ENCODE results near the gene CD9.
A peak's percentile ranks its signal among the peaks of the same experiment; 100 is the strongest.
"Not testable (repeated sequence)": the region's sequence is repeated elsewhere in the genome, so short reads cannot be mapped to it uniquely, and the experiment has no call there.

Gene CD9

DNA sequence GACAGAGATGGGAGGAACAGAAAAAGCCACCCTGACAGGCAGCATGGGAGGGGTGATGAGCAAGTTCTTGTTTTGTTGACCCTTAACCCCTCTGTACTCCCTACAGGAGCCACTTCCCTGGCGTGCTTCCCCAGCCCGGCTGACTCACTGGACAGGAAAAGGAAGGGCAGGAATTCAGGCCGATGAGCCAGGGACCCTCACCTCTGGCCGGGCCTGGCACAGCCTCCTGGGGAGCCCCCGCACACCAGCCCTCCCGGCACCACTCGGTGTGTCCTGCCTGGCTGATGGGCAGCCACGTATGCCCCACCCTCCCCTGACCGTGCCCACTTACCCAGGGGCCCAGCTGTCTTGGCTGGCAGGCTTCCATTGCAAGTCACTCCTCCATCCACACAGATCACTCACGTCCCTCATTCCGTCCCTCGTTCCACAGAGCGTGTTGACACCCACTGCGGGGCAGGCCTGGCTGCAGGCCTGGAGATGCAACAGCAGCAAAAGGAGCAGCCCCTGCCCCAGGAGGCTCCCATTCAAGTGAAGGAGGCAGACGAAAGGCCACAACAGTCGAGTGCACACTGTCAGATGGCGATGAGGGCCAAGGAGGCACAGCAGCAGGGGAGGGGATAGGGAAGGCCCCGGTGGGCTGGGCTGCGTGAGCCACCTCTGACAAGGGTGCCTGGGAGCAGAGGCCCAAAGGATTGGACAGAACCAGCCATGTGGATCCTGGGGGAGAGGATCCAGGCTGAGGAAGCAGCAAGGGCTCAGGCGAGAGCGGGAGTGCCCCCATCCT, 19.7 kb upstream of the CD9 start:
- DNase-seq (ENCODE audit: low spot score): no peak

DNA sequence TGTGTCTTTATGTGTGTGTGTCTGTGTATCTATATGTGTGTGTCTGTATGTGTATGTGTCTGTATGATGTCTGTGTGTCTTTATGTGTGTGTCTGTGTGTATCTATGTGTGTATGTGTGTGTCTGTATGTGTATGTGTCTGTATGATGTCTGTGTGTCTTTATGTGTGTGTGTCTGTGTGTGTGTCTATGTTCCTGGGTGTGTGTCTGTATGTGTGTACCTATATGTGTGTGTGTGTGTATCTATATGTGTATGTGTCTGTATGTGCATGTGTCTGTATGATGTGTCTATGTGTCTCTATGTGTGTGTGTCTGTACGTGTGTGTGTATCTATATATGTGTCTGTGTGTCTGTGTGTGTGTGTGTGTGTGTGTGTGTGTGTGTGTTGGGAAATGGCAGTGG, 19.0 kb upstream of the CD9 start:
- DNase-seq (ENCODE audit: low spot score): no peak

DNA sequence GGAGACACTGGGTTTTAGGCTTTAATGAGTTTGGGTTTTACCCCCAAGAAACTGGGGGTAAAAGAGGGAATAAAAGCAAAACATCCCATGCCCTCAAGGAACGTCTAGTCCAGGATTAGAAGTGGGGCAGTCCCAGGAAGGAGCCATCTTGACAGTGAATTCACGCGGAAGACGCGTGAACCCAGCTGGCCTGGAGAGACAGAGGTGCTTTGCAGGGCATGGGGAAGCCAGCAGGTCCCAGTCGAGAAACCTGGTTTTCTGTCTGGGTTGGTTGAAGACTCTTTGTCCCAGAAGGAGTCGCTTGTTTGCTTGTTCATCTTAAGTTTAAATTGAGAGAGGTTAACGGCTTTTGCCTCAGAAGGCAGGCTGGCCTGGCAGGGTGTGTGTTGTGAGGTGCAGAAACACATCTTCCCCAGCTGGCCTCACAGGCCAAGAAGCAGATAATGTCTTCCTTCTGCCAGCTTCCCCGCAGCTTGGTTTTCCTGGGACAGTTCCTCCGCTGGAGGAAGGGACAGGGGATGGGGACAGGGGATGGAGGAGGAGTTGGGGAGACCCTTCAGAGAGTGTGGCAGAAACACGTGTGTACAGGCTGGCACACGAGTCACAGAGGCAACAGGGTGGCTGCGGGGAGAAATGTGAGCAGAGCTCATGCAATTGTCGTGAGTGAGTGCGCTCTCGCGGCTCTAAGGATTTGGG, 18.5 kb upstream of the CD9 start:
- DNase-seq (ENCODE audit: low spot score): no peak

DNA sequence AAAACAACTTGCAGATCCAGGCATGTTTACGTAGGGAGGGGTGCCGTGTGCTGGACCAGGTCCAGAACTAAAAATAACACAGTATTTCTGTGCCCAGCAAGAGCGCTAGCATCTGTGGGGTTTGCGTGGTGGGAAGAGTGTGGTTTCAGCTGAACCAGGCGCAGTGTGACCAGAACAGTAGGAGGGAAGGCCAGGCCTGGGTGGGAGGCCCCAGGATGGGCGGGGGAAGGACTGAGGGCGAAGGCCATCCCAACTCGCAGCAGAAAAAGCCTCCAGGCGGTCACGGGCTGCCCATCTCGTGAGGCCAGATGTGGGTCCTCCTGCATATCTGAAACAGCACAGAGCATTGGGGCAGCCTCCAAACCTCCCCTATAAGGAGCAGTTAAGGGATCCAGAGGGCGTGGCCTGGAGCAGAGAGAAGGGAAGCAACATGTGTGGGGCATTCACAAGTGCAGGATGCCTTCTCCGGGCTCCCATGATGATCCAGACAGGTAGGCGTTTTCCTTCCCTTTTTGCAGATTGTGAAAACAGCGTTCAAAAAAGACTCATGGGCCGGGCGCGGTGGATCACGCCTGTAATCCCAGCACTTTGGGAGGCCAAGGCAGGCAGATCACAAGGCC, 17.8 kb upstream of the CD9 start:
- DNase-seq (ENCODE audit: low spot score): no peak

DNA sequence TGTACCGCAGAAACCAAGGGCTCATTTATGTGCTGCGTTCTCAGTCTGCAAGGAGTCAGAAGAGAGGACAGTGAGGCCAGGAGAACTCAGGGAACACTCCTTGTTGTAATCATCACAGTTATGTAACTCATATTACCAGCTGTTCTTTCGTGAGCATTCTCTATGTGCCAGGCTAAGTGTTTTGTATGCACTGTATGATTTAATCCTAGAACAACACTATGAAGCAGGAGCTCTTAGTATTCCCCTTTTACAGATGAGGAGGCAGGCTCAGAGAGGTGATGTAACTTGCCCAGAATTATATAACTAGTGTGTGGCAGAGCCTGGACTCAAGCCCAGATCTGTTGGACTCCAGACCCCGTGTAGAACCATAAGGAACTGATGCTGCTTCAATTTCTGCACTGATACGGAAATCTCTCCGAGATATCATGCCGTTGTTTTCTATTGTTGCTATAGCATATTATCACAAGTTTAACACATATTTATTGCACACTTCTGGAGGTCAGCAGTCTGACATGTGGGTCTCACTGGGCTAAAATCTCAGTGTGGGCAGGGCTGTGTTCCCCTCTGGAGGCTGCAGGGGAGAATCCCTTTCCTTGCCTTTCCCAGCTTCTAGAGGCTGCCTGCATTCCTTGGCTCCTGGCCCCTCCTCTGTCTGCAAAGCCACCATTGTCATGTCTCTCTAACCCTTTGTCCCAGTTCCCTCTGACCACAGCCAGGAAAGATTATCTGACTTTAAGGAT, 16.3 kb upstream of the CD9 start:
- DNase-seq (ENCODE audit: low spot score): no peak

DNA sequence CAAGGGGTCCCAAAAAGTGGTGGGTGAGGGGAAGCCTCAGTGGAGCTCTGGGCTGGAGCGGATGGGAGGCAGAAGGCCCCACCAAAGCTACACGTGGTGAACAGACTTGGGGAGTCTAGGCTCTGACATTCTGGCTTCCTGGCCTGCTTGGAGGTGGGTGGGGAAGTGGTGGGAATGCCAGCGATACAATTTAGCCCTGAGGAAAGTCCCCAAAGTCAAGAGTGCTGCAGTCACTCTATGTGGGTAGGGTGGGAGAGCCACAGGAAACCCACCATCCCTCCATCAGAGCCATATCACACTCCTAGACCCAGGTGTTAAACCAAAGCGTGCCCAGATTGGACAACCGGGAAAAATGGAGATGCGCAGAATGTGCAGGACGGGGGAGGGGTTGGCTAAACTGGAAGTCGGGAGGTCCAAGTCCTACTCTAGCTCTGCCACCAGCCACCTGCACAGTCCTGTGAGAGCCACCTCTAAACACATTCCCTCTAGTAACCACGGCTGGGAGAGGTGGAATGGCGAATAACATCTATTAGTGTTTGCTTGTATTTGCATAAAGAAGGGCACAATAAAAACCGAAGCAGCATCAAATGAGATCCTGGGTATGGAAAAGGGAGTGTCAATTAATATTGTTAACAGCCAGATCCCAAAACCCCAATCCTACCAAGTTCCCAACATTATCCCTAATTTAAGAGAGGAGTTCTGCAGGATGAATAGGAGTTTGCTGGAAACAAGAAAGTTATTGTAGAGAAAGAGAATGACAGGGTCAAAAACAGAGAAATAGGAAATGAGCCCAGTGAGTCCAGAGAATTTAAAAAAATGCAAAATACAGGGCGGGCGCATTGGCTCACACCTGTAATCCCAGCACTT, 14.0 kb upstream of the CD9 start:
- DNase-seq (ENCODE audit: low spot score): no peak

DNA sequence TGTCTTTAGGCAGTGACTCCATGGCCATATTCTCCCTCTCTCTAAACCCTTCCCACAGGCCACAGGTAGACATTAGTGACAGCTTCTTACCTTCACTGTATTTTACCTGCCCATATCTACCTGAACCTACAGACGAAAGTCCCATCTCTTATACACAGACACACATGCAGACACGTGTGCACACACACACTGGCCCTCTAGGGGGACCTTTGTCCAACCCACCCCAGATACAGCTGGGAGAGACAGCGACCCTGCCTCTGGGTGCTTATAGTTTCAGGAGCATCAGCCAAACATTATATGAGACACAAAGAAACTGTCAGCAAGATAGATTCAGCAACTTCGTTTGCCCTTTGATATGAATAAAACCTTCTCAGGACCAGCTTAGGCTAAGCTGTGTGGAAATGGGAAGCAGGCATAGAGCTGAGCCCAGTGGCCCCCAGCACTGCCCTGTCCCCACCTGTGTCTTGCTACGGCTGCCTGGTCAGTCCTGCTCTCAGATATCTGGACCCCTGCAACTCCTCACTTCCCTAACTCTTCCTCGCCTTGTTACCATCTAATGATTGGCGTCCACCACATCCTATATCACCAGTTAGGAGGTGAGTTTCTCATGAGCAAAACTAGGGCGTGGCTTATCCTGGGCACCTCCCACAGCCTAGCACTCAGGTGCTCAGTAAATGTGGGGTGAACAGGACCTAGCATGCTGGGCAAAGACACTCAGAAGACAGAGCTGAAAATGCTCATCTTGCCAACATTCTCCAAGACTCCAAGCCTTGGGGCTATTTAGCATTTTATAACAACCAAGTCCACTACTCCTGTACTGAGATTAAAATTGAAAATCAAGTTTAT, 12.0 kb upstream of the CD9 start:
- DNase-seq (ENCODE audit: low spot score): no peak

DNA sequence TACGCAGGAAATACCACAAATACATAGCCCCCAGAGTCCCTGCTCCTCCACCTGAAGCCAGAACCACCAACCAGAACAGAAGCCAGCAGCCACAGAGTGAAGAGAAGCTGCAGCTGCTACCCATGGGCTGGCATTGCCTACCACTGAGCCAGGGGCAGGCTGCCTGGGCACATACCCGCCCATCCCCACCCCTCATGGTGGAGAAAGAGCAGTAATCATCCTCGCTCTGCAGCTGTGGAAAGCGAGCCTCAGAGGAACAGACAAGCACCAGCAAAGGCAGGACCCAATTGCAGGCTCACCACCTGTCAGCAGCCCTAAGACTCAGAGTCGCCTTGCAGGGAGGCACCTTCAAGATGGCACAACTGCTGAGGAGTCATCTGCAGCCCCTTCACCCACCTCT, 11.2 kb upstream of the CD9 start:
- DNase-seq (ENCODE audit: low spot score): no peak

DNA sequence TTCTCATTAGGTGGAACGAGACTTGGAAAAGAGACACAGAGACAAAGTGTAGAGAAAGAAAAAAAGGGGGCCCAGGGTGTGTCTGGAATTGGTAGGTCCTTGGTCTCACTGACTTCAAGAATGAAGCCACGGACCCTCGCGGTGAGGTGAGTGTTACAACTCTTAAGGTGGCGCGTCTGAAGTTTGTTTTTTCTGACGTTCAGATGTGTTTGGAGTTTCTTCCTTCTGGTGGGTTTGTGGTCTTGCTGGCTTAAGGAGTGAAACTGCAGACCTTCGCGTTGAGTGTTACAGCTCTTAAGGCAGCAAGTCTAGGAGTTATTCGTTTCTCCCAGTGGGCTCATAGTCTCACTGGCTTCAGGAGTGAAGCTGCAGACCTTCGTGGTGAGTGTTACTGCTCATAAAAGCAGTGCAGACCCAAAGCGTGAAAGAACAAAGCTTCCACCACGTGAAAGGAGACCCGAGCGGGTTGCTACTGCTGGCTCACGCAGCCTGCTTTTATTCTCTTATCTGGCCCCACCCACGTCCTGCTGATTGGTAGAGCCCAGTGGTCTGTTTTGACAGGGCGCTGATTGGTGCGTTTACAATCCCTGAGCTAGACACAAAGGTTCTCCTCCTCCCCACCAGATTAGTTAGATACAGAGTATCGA, 10.1 kb upstream of the CD9 start:
- DNase-seq (ENCODE audit: low spot score): not testable (repeated sequence)

DNA sequence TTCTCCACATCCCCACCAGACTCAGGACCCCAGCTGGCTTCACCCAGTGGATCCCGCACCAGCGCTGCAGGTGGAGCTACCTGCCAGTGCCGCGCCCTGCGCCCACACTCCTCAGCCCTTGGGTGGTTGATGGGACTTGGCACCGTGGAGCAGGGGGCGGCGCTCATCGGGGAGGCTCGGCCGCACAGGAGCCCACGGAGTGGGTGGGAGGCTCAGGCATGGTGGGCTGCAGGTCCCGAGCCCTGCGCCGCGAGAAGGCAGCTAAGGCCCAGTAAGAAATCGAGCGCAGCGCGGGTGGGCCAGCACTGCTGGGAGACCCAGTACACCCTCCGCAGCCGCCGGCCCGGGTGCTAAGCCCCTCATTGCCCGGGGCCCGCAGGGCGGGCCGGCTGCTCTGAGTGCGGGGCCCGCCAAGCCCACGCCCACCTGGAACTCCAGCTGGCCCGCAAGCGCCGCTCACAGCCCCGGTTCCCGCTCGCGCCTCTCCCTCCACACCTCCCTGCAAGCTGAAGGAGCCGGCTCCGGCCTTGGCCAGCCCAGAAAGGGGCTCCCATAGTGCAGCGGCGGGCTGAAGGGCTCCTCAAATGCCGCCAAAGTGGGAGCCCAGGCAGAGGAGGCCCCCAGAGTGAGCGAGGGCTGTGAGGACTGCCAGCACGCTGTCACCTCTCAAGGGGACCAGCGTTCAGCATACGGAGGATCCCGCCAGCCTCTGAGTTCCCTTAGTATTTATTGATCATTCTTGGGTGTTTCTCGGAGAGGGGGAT, 9.3 kb upstream of the CD9 start:
- DNase-seq (ENCODE audit: low spot score): not testable (repeated sequence)

DNA sequence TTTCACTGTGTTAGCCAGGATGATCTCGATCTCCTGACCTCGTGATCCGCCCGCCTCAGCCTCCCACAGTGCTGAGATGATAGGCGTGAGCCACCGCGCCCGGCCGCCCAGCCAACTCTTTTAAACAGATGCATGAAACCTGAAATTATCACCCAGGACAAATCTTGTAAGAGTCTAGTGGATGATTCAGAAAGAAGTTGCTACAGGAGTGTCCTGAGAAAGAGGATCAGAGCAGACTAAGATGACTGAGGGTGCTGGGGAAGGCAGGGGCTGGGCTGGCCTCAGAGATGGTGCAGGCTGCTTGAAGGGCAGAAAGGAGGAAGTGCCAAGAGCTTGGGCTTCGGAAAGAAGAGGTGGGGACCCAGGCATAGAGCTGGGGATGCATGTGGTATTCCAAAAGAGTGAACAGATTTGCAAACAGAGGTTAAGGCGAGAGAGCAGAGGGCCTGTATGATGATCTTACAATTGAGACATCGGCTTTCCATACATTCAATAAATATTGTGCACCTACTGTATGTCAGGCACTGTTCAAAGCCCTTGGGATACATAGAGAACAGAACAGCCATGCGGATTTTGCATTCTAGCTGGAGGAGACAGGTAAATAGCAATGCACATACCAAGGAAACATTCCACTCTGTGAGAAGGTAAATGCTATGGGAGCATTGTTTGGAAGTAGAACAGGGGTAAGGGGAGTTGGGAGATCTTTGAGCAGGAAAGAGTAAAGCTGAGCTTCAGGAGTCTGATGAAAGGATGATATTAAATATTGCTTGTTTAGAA, 7.4 kb upstream of the CD9 start:
- no peak for DNase-seq (ENCODE audit: low spot score)

DNA sequence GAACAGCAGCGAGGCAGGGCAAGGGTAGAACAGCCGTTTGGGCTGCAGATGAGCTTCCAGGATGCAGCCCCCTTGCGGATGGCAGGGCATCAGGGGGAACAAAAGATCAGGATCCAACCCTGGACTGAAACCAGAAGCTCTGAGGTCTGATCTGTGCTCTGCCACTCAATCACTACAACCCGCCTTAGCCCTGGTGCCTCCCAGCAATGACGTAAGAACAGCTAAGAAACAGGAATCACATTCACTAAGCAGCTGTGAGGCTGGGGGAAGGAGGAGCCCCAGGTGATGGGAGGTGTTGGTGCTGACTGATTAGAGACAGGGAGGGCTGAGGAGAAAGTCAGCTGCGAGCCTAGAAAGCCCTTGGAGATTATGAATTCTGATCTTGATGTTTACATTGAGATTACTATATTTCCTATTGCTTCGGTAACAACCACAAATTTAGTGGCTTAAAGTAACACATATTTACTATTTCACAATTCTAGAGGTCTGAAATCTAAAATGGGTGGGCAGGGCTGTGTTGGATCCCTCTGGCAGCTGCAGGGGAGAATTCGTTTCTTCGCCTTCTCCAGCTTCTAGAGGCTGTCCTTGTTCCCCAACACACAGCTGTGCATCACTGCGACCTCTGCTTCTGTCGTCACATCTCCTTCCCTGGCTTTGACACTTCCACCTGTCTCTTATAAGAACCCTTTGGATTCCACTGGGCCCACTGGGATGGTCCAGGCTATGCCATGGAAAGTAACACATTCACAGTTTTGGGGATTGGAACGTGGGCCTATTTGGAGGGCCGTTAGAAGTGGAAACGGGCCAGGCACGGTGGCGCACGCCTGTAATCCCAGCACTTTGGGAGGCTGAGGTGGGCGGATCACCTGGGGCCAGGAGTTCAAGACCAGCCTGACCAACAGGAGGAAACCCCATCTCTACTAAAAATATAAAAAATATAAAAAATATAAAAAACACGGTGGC, 6.1 kb upstream of the CD9 start:
- no peak for DNase-seq (ENCODE audit: low spot score)

DNA sequence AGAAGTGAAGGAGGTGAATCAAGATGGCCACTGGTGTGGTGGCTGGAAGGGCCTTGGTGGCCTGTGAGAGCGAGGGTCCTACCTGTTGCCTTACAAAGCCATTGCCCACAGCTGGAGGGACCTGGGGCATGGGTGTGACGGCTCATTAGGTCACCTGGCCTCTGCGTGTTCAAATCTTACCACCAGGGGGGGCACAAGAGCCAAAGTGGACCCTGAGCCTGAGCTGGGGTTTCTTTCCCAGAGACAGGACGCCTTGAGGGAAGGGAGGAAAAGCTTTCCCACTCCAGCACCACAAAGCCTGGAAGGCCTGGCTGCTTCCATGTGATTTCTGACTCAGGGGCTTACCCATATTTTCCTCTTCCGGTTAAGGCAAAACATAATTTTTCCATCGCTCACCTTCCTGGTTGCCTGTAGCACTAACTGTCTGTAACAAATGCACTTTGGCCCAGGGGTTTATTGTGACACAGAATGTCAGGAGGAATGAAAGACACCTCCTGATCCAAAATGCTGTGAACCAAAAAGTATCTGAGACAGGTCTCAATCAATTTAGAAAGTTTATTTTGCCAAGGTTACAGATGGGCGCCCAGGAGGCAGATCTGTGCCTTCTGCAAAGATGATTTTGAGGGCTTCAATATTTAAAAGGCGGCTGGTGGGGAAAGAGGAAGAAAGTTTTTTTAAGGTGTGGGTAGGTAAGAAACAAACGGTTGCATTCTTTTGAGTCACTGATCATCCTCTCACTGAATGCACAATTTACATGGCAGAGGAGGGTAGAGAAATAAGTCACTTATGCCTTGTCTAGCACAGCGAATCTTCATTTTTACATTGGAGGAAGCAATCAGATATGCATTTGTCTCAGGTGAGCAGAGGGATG, 4.3 kb upstream of the CD9 start:
- DNase-seq (ENCODE audit: low spot score): peak; percentile 79

DNA sequence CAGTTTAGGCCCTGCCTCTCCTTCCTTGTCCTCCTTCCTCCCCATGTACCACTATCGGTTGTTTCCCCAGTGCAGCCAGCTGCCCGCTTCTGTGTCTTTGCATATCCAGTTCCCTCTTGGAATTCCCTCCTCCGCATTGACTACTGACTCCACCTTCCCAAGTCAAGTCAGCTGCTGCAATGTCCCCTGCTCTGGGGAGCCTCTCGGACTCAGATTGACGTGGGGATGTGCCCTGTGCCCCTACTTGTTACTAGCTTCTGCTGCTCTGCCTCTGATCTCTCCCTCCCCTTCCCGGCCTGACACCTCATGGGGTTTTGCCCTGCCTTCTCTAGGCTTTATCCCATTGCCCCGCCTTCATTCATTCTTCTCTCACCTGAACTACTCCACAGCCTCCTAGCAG, 2.1 kb upstream of the CD9 start:
- DNase-seq (ENCODE audit: low spot score): no peak

DNA sequence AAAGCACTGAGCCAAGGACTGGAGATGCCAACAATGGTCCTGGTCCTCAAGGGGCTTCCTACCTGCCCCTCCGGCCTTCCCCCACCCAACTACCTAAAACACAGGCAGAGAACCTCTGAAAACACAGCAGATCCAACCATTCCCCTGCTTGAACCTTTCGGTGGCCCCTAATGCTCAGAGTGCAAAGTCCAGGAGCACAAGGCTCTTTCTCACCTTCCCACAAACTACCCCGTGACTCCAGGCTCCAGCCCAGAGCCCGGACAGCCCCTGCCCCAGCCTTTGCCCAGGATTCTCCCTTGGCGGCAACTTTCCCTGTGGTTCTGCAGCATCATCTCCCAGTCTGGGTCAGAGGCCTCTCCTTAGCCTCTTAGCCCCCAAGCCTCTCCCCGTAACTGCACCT, 1.6 kb upstream of the CD9 start:
- no peak for DNase-seq (ENCODE audit: low spot score)

DNA sequence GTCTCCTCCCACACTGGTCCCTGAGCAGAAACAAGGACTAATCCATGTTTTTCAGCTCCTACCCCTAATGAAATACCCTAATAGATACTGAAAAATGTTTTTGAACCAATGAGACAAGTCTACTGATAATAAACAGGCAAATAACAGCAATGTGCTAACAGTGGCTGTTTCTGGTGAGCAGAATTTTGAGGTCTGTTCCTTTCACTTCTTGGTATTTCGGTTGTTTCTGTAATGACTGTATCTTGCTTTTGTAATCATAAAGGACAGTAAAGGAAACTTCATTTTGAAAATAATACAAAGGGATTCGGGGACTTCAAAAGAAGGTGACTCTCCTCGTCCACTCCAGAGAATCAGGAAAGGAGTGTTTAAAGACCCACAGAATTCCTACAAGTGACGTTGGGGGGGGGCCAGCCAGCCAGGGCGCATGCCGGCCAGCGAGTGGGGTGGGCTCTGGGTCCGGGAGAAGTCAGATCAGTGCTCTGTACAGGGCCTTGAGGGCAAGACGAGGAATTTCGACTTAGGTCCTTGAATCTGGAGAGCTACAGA, 1.1 kb upstream of the CD9 start:
- no peak for DNase-seq (ENCODE audit: low spot score)
